ENCODE results near the gene MAPK10.

GRCh38 chr4:86054286-86055032 lies 305.4 kb downstream of the MAPK10 start:
- TF ChIP-seq ZBTB7A (tag by site-specific recombination; IDR thresholded peaks at IDR 0.05; ENCODE audit: low read depth) (no peak), ZNF24 (tag by site-specific recombination; IDR thresholded peaks at IDR 0.05) (no peak), ZNF394 (tag by site-specific recombination; IDR thresholded peaks at IDR 0.05; ENCODE audit: borderline replicate concordance) (no peak), ZBTB1 (tag by site-specific recombination; IDR thresholded peaks at IDR 0.05) (no peak)

Measured in HEK293 (cell line).